Endothelial cell (in vitro differentiated cells): ENCODE data around the gene PDX1. TPM values are rescaled to one million over a fixed set of nuclear protein-coding genes. Genes with fewer than 3 reads are reported as not detected.

ENCODE experiments used
- DNase-seq: peaks from one replicate; pipeline ENCODE4 v3.0.0; 2021; ENCODE audit warnings: low spot score
- H3K27ac Mint-ChIP-seq: one replicate; pipeline ENCODE4 v1.8.0; 2021; ENCODE audit warnings: mixed read lengths, inconsistent platforms; ENCODE audit not compliant: unreplicated experiment
- H3K27me3 Mint-ChIP-seq: one replicate; pipeline ENCODE4 v1.8.0; 2021; ENCODE audit warnings: mild to moderate bottlenecking, moderate library complexity, mixed read lengths, inconsistent platforms; ENCODE audit not compliant: unreplicated experiment
- H3K36me3 Mint-ChIP-seq: one replicate; pipeline ENCODE4 v1.8.0; 2021; ENCODE audit warnings: mild to moderate bottlenecking, low read depth, mixed read lengths, inconsistent platforms; ENCODE audit not compliant: unreplicated experiment
- H3K4me1 Mint-ChIP-seq: one replicate; pipeline ENCODE4 v1.8.0; 2021; ENCODE audit warnings: mild to moderate bottlenecking, mixed read lengths, inconsistent platforms; ENCODE audit not compliant: unreplicated experiment
- H3K4me3 Mint-ChIP-seq: one replicate; pipeline ENCODE4 v1.8.0; 2021; ENCODE audit warnings: mild to moderate bottlenecking, mixed read lengths, inconsistent platforms; ENCODE audit not compliant: unreplicated experiment
- H3K9me3 Mint-ChIP-seq: one replicate; pipeline ENCODE4 v1.8.0; 2021; ENCODE audit warnings: mixed read lengths, inconsistent platforms; ENCODE audit not compliant: unreplicated experiment
- total RNA-seq: library from RNA; stranded (reverse); fragmentation: NEBNext Ultra II Directional; extraction: Animal tissue kit (Norgen Biotek cat#: 25700); gene quantifications from one replicate; pipeline ENCODE4 v1.2.1, GENCODE V29; 2021; ENCODE audit not compliant: unreplicated experiment
- TF ChIP-seq, protein P1 (sequence below): fragments of 200-600 bp; sonication (generic); IDR thresholded peaks from one replicate; pipeline ENCODE4 v1.5.0; 2021; ENCODE audit warnings: antibody characterized with exemption; ENCODE audit not compliant: unreplicated experiment

The PDX1 gene
- total RNA-seq, 1 donor from 2014 or later = 0.59 TPM

GRCh38 chr13:27922883-27923612 lies 3.2 kb downstream of the PDX1 start:
- no peak for DNase-seq

DNA sequence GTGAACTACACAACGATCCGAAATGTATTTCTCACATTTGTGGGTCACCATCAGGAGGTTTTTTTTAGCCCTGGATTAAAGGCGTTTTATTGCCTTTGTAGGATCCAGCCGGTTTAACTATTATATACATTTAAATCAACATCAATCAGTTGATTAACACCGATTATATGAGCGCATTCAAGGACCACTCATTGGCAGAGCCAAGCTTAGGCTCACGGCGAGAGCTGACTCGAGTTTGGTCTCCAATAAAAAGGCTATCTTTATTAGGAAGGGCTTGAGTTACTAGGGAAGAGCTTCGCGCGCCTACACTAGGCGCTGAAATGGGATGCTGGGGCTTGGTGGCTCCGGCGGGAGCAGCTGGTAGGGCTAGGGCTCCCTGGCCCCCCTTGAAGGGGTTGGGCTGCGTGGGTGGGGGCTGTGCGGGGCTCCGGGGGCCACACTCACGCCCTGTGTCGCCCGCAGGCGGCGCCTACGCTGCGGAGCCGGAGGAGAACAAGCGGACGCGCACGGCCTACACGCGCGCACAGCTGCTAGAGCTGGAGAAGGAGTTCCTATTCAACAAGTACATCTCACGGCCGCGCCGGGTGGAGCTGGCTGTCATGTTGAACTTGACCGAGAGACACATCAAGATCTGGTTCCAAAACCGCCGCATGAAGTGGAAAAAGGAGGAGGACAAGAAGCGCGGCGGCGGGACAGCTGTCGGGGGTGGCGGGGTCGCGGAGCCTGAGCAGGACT lies 4.2 kb downstream of the PDX1 start:
- Mint-ChIP-seq H3K27me3 (peaks cover 43% of the 10 kb centered on the region), H3K4me1 (peaks cover 48% of the 10 kb centered on the region), H3K9me3 (no peaks in the 10 kb centered on the region), H3K27ac (no peak overlapping the region), H3K36me3 (peaks cover 3% of the 10 kb centered on the region), H3K4me3 (no peak overlapping the region)
- TF ChIP-seq, protein P1, sequence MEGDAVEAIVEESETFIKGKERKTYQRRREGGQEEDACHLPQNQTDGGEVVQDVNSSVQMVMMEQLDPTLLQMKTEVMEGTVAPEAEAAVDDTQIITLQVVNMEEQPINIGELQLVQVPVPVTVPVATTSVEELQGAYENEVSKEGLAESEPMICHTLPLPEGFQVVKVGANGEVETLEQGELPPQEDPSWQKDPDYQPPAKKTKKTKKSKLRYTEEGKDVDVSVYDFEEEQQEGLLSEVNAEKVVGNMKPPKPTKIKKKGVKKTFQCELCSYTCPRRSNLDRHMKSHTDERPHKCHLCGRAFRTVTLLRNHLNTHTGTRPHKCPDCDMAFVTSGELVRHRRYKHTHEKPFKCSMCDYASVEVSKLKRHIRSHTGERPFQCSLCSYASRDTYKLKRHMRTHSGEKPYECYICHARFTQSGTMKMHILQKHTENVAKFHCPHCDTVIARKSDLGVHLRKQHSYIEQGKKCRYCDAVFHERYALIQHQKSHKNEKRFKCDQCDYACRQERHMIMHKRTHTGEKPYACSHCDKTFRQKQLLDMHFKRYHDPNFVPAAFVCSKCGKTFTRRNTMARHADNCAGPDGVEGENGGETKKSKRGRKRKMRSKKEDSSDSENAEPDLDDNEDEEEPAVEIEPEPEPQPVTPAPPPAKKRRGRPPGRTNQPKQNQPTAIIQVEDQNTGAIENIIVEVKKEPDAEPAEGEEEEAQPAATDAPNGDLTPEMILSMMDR = no peak
- no peak for DNase-seq

More at GRCh38 chr13:27922883-27923612, 3.2 kb downstream of the PDX1 start:
- H3K4me1 Mint-ChIP-seq = peaks cover 43% of the 10 kb centered on the region
- TF ChIP-seq, protein P1 = no peak
- peaks cover 42% of the 10 kb centered on the region for H3K27me3 Mint-ChIP-seq
- peaks cover 3% of the 10 kb centered on the region for H3K36me3 Mint-ChIP-seq
- no peak overlapping the region for H3K27ac Mint-ChIP-seq
- H3K9me3 Mint-ChIP-seq = no peaks in the 10 kb centered on the region
- peak overlapping the region; percentile 2 for H3K4me3 Mint-ChIP-seq

DNA sequence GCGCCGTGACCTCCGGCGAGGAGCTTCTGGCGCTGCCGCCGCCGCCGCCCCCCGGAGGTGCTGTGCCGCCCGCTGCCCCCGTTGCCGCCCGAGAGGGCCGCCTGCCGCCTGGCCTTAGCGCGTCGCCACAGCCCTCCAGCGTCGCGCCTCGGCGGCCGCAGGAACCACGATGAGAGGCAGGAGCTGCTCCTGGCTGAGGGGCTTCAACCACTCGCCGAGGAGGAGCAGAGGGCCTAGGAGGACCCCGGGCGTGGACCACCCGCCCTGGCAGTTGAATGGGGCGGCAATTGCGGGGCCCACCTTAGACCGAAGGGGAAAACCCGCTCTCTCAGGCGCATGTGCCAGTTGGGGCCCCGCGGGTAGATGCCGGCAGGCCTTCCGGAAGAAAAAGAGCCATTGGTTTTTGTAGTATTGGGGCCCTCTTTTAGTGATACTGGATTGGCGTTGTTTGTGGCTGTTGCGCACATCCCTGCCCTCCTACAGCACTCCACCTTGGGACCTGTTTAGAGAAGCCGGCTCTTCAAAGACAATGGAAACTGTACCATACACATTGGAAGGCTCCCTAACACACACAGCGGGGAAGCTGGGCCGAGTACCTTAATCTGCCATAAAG lies 4.8 kb downstream of the PDX1 start:
- peaks cover 3% of the 10 kb centered on the region for H3K36me3 Mint-ChIP-seq
- H3K27me3 Mint-ChIP-seq = peaks cover 43% of the 10 kb centered on the region
- DNase-seq = no peak
- TF ChIP-seq, protein P1 = no peak
- H3K9me3 Mint-ChIP-seq = no peaks in the 10 kb centered on the region
- H3K4me3 Mint-ChIP-seq = no peak overlapping the region
- H3K4me1 Mint-ChIP-seq = peaks cover 54% of the 10 kb centered on the region
- no peak overlapping the region for H3K27ac Mint-ChIP-seq

GRCh38 chr13:27925220-27925991 lies 5.6 kb downstream of the PDX1 start:
- Mint-ChIP-seq H3K27me3 (peaks cover 47% of the 10 kb centered on the region), H3K4me1 (peaks cover 60% of the 10 kb centered on the region), H3K4me3 (no peak overlapping the region), H3K27ac (no peak overlapping the region), H3K9me3 (no peaks in the 10 kb centered on the region), H3K36me3 (peaks cover 3% of the 10 kb centered on the region)
- TF ChIP-seq, protein P1 = no peak
- no peak for DNase-seq
